Stimulated activated CD8-positive, alpha-beta memory T cell treated with anti-CD3 and anti-CD28 coated beads, Interleukin-7, amount 100 ng/mL, for 24 hours (primary cell): ENCODE results near the gene MICAL1.

Experiments used
- DNase-seq: peaks from one replicate; pipeline ENCODE4 v3.0.0-alpha.2; 2020; ENCODE audit warnings: low read depth

Gene MICAL1

GRCh38 chr6:109455437-109456110 lies at the start of gene MICAL1:
Gene MICAL1 (minus strand): TSS chr6:109455772. CDS start chr6:109454196, 1,576 bp downstream.
- peak; percentile 37 for DNase-seq

GRCh38 chr6:109503327-109504224 lies 48.0 kb upstream of the MICAL1 start:
- no peak for DNase-seq

- no peak for DNase-seq
These were observed 43.4 kb upstream of the MICAL1 start for GRCh38 chr6:109498936-109499335.

GRCh38 chr6:109498052-109498451 lies 42.5 kb upstream of the MICAL1 start:
- DNase-seq, result no peak

GRCh38 chr6:109496036-109496772 lies 40.6 kb upstream of the MICAL1 start:
- DNase-seq, result no peak

GRCh38 chr6:109493865-109494264 lies 38.3 kb upstream of the MICAL1 start:
- DNase-seq, result no peak

- DNase-seq, result no peak
These were observed 35.8 kb upstream of the MICAL1 start for GRCh38 chr6:109491207-109491938.

GRCh38 chr6:109490713-109491112 lies 35.1 kb upstream of the MICAL1 start:
- no peak for DNase-seq

GRCh38 chr6:109488001-109488400 lies 32.4 kb upstream of the MICAL1 start:
- no peak for DNase-seq

GRCh38 chr6:109486068-109486467 lies 30.5 kb upstream of the MICAL1 start:
- DNase-seq, result no peak

- no peak for DNase-seq
These were observed 29.8 kb upstream of the MICAL1 start for GRCh38 chr6:109485266-109485935.

GRCh38 chr6:109484122-109484521 lies 28.6 kb upstream of the MICAL1 start:
- DNase-seq, result no peak

- no peak for DNase-seq
These were observed 28.1 kb upstream of the MICAL1 start for GRCh38 chr6:109483735-109484057.

GRCh38 chr6:109482905-109483734 lies 27.5 kb upstream of the MICAL1 start, which contains the start of gene ZBTB24:
Gene ZBTB24 (minus strand): TSS chr6:109483219. CDS start chr6:109482026, 1,193 bp downstream.
- DNase-seq, result peak; percentile 72

GRCh38 chr6:109480993-109481480 lies 25.5 kb upstream of the MICAL1 start:
- no peak for DNase-seq

GRCh38 chr6:109478841-109479624 lies 23.5 kb upstream of the MICAL1 start:
- no peak for DNase-seq

- DNase-seq, result no peak
These were observed 22.7 kb upstream of the MICAL1 start for GRCh38 chr6:109478222-109478805.

- DNase-seq, result no peak
These were observed 22.2 kb upstream of the MICAL1 start for GRCh38 chr6:109477725-109478124.

- no peak for DNase-seq
These were observed 21.6 kb upstream of the MICAL1 start for GRCh38 chr6:109477184-109477583.
